Measurements from ENCODE around the gene IGFBP5.
A peak's percentile ranks its signal among the peaks of the same experiment; 100 is the strongest.

The IGFBP5 gene

DNA sequence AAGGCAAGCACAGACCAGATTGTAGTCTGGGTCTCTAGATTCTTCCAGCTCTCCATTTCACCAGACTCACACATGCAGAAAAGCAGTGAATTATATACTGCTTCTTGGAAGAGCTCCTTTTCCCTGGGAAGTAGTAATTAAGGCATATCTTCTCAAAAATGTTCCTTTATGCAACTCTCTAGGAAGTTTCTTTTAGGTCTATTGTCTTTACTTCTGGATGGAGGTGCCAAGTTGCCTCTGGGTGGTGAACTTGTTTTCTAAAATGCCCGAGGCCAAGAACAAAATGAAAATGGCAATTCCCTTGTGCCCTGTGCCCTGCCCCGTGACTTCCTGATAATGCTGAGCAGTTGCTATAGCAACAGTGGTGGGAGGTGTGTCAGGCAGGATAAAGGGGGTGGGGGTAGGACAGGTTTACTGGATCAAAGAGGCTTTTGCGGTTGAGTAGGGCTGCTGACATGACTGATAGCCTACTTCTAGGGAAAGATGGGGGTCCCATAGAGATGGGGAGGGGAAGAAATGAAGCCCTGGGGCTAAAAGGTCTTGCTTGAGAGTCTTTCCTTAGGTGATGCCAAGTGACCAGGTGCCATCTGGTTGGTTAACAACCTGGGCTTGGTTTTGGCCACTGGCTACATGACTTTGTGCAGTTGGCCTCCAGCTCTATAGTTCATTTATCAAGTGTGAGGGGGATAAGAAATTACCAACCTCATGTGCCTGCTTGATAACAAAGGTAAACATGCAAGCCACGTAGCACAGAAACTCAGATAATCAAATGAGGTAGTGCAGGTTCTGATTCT is 50.3 kb downstream of the IGFBP5 start:
- ATAC-seq = no peak
- no peak for TF ChIP-seq ESRRG (CRISPR knock-in tag; IDR thresholded peaks at IDR 0.05)
- TF ChIP-seq, protein P1, sequence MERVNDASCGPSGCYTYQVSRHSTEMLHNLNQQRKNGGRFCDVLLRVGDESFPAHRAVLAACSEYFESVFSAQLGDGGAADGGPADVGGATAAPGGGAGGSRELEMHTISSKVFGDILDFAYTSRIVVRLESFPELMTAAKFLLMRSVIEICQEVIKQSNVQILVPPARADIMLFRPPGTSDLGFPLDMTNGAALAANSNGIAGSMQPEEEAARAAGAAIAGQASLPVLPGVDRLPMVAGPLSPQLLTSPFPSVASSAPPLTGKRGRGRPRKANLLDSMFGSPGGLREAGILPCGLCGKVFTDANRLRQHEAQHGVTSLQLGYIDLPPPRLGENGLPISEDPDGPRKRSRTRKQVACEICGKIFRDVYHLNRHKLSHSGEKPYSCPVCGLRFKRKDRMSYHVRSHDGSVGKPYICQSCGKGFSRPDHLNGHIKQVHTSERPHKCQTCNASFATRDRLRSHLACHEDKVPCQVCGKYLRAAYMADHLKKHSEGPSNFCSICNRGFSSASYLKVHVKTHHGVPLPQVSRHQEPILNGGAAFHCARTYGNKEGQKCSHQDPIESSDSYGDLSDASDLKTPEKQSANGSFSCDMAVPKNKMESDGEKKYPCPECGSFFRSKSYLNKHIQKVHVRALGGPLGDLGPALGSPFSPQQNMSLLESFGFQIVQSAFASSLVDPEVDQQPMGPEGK (CRISPR knock-in tag; IDR thresholded peaks at IDR 0.05; ENCODE audit: borderline replicate concordance) = no peak
- TF ChIP-seq ZNF8 (CRISPR knock-in tag; IDR thresholded peaks at IDR 0.05) = no peak
- no peak for TF ChIP-seq PPARA (CRISPR knock-in tag; IDR thresholded peaks at IDR 0.05; ENCODE audit: borderline replicate concordance)
- no peak for TF ChIP-seq ZNF565 (CRISPR knock-in tag; conservative IDR thresholded peaks at IDR 0.05; ENCODE audit: low read depth)
- TF ChIP-seq TCF4 (CRISPR knock-in tag; IDR thresholded peaks at IDR 0.05; ENCODE audit: borderline replicate concordance) = no peak
- no peak for TF ChIP-seq SNAI2 (CRISPR knock-in tag; IDR thresholded peaks at IDR 0.05)
- no peak for TF ChIP-seq TOX (CRISPR knock-in tag; IDR thresholded peaks at IDR 0.05; ENCODE audit: borderline replicate concordance)
- TF ChIP-seq GLIS3 (CRISPR knock-in tag; IDR thresholded peaks at IDR 0.05) = no peak
- TF ChIP-seq, protein P2, sequence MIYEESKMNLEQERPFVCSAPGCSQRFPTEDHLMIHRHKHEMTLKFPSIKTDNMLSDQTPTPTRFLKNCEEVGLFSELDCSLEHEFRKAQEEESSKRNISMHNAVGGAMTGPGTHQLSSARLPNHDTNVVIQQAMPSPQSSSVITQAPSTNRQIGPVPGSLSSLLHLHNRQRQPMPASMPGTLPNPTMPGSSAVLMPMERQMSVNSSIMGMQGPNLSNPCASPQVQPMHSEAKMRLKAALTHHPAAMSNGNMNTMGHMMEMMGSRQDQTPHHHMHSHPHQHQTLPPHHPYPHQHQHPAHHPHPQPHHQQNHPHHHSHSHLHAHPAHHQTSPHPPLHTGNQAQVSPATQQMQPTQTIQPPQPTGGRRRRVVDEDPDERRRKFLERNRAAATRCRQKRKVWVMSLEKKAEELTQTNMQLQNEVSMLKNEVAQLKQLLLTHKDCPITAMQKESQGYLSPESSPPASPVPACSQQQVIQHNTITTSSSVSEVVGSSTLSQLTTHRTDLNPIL (CRISPR knock-in tag; IDR thresholded peaks at IDR 0.05; ENCODE audit: low read depth) = no peak
- no peak for TF ChIP-seq CSDC2 (CRISPR knock-in tag; IDR thresholded peaks at IDR 0.05)
- TF ChIP-seq ZNF70 (CRISPR knock-in tag; IDR thresholded peaks at IDR 0.05) = no peak
- no peak for TF ChIP-seq ZC3H10 (CRISPR knock-in tag; IDR thresholded peaks at IDR 0.05)
- no peak for TF ChIP-seq RARB (CRISPR knock-in tag; IDR thresholded peaks at IDR 0.05)
- TF ChIP-seq ZFP30 (CRISPR knock-in tag; IDR thresholded peaks at IDR 0.05) = no peak
- TF ChIP-seq, protein P3, sequence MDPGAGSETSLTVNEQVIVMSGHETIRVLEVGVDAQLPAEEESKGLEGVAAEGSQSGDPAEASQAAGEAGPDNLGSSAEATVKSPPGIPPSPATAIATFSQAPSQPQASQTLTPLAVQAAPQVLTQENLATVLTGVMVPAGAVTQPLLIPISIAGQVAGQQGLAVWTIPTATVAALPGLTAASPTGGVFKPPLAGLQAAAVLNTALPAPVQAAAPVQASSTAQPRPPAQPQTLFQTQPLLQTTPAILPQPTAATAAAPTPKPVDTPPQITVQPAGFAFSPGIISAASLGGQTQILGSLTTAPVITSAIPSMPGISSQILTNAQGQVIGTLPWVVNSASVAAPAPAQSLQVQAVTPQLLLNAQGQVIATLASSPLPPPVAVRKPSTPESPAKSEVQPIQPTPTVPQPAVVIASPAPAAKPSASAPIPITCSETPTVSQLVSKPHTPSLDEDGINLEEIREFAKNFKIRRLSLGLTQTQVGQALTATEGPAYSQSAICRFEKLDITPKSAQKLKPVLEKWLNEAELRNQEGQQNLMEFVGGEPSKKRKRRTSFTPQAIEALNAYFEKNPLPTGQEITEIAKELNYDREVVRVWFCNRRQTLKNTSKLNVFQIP (CRISPR knock-in tag; IDR thresholded peaks at IDR 0.05; ENCODE audit: borderline replicate concordance, low read depth) = no peak
- no peak for TF ChIP-seq BACH2 (CRISPR knock-in tag; IDR thresholded peaks at IDR 0.05; ENCODE audit: borderline replicate concordance)
- TF ChIP-seq, protein P4, sequence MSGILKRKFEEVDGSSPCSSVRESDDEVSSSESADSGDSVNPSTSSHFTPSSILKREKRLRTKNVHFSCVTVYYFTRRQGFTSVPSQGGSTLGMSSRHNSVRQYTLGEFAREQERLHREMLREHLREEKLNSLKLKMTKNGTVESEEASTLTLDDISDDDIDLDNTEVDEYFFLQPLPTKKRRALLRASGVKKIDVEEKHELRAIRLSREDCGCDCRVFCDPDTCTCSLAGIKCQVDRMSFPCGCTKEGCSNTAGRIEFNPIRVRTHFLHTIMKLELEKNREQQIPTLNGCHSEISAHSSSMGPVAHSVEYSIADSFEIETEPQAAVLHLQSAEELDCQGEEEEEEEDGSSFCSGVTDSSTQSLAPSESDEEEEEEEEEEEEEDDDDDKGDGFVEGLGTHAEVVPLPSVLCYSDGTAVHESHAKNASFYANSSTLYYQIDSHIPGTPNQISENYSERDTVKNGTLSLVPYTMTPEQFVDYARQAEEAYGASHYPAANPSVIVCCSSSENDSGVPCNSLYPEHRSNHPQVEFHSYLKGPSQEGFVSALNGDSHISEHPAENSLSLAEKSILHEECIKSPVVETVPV (CRISPR knock-in tag; IDR thresholded peaks at IDR 0.05) = no peak
- TF ChIP-seq ARNTL (CRISPR knock-in tag; IDR thresholded peaks at IDR 0.05; ENCODE audit: borderline replicate concordance, low read depth) = no peak

DNA sequence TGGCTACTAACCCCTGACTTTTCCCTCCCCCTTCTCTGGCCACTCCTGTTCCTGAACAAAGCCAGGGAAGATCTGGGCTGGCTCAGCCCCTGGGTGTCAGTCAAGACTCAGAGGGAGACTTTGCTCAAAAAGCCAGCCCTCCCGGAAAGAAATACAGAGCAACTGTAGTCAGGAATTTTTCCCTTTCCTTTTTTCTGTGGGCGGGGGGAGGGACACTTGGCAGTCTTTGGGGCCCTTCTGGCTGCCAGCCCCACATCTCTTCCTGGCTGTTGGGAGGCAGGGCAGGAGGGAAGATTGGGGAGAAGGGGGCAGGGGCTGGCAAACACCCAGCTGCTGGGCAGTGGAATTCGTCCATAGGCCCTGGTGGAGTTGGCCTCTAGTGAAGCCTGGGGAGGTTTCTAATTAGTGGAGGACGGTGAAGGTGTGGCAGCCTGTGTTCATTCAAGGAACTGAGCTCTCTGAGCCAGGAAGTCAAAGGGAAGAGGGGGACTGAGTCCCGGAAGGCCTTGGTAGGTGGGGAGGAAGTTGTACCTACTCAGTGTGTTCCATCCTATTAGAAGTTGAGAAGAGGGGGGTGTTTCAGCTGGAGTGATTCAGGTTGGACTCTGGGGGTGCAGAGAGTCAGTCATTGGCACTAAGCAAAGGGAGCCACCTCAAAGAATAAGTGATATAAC is 51.2 kb downstream of the IGFBP5 start:
- TF ChIP-seq, protein P5, sequence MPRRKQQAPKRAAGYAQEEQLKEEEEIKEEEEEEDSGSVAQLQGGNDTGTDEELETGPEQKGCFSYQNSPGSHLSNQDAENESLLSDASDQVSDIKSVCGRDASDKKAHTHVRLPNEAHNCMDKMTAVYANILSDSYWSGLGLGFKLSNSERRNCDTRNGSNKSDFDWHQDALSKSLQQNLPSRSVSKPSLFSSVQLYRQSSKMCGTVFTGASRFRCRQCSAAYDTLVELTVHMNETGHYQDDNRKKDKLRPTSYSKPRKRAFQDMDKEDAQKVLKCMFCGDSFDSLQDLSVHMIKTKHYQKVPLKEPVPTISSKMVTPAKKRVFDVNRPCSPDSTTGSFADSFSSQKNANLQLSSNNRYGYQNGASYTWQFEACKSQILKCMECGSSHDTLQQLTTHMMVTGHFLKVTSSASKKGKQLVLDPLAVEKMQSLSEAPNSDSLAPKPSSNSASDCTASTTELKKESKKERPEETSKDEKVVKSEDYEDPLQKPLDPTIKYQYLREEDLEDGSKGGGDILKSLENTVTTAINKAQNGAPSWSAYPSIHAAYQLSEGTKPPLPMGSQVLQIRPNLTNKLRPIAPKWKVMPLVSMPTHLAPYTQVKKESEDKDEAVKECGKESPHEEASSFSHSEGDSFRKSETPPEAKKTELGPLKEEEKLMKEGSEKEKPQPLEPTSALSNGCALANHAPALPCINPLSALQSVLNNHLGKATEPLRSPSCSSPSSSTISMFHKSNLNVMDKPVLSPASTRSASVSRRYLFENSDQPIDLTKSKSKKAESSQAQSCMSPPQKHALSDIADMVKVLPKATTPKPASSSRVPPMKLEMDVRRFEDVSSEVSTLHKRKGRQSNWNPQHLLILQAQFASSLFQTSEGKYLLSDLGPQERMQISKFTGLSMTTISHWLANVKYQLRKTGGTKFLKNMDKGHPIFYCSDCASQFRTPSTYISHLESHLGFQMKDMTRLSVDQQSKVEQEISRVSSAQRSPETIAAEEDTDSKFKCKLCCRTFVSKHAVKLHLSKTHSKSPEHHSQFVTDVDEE (CRISPR knock-in tag; IDR thresholded peaks at IDR 0.05) = no peak
- TF ChIP-seq CSDC2 (CRISPR knock-in tag; IDR thresholded peaks at IDR 0.05) = no peak
- TF ChIP-seq ZNF8 (CRISPR knock-in tag; IDR thresholded peaks at IDR 0.05) = no peak
- TF ChIP-seq OSR1 (CRISPR knock-in tag; IDR thresholded peaks at IDR 0.05) = no peak
- no peak for TF ChIP-seq BACH2 (CRISPR knock-in tag; IDR thresholded peaks at IDR 0.05; ENCODE audit: borderline replicate concordance)
- no peak for TF ChIP-seq ZC3H10 (CRISPR knock-in tag; IDR thresholded peaks at IDR 0.05)
- no peak for TF ChIP-seq TCF4 (CRISPR knock-in tag; IDR thresholded peaks at IDR 0.05; ENCODE audit: borderline replicate concordance)
- TF ChIP-seq SNAI2 (CRISPR knock-in tag; IDR thresholded peaks at IDR 0.05) = no peak
- no peak for TF ChIP-seq TOX (CRISPR knock-in tag; IDR thresholded peaks at IDR 0.05; ENCODE audit: borderline replicate concordance)
- TF ChIP-seq, protein P2 (CRISPR knock-in tag; IDR thresholded peaks at IDR 0.05; ENCODE audit: low read depth) = no peak
- TF ChIP-seq GLIS3 (CRISPR knock-in tag; IDR thresholded peaks at IDR 0.05) = no peak
- TF ChIP-seq, protein P3 (CRISPR knock-in tag; IDR thresholded peaks at IDR 0.05; ENCODE audit: borderline replicate concordance, low read depth) = no peak
- TF ChIP-seq ZFP3 (CRISPR knock-in tag; IDR thresholded peaks at IDR 0.05) = no peak
- TF ChIP-seq ZNF70 (CRISPR knock-in tag; IDR thresholded peaks at IDR 0.05) = no peak
- TF ChIP-seq ARNTL (CRISPR knock-in tag; IDR thresholded peaks at IDR 0.05; ENCODE audit: borderline replicate concordance, low read depth) = no peak
- TF ChIP-seq, protein P1 (CRISPR knock-in tag; IDR thresholded peaks at IDR 0.05; ENCODE audit: borderline replicate concordance) = no peak

More for the DNA sequence above, 51.2 kb downstream of the IGFBP5 start:
- peak; percentile 93 for ATAC-seq
